ENCODE data around the gene FGF22. TPM values are rescaled to one million over a fixed set of nuclear protein-coding genes. Genes with fewer than 3 reads are reported as not detected.

FGF22 gene
- total and polyA plus RNA-seq, 2 of the 4 experiments (the other 2 are of a cell fraction), result 0.14 TPM; not detected in 1

DNA sequence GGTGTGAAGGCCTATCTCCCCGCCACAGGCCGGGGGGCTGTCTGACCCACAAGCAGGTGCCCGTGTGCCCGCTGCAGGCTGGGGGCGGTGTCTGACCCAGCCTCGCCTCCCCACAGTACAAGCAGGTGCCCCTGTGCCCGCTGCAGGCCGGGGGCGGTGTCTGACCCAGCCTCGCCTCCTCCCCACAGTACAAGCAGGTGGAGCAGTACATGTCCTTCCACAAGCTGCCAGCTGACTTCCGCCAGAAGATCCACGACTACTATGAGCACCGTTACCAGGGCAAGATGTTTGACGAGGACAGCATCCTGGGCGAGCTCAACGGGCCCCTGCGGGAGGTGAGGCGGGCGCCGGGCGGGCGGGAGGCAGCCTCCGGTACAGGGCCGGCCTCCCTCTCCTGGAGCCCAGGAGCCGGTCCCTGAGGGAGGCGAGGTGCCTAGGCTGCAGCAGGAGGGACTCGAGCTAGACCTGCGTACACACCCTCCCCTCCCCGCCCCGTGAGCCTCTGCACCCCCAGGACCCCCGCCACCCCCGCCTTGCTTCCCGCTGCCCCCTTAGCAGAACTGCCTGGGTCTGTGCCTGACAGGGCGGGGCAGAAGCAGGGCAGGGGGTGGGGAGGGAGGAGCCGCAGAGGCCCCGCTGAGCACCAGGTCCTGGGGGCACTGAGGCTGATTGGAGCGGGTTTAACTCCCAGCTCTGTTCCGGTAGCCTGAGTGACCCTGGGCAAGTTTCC is 29.4 kb upstream of the FGF22 start:
- WGBS, 2 experiments (ENCODE audit: extremely low coverage in 2 of 2, insufficient read length in 1 of 2), result 84% methylated on average over 6 of the region's 38 CpGs; no CpG with 5 or more reads in 1 of the 2 experiments
- Histone ChIP-seq H2AK9ac (replicated peaks; ENCODE audit: low read depth, low read length, poor library complexity) (no peak overlapping the region), H3K9ac (ENCODE audit: low read depth, low read length) (no peak overlapping the region), H3K4me3 (ENCODE audit: insufficient read depth, low read depth, low read length) (no peak overlapping the region), H3K27ac (ENCODE audit: insufficient read depth, low read length) (no peak overlapping the region; the same call in 1 of the 2 replicates), H2BK120ac (ENCODE audit: low read depth, low read length) (peak overlapping the region; percentile 7), H3K23ac (ENCODE audit: low read depth, low read length) (no peak overlapping the region), H3K27me3 (ENCODE audit: control insufficient read depth, insufficient read depth, low read length) (no peaks in the 10 kb centered on the region; the same call in 1 of the 2 replicates), H3K4me1 (ENCODE audit: control insufficient read depth, insufficient read depth, low read length) (peaks cover 10% of the 10 kb centered on the region), H3K56ac (ENCODE audit: extremely low read depth, insufficient read depth, low read length) (no peak overlapping the region), H2AK5ac (ENCODE audit: low read depth, low read length) (peak overlapping the region; percentile 63; the same call in 1 of the 2 replicates), H2BK5ac (ENCODE audit: low read depth, low read length, poor library complexity, severe bottlenecking) (peak overlapping the region; percentile 15), H3K9me1 (ENCODE audit: insufficient read depth, low read length) (peaks cover 7% of the 10 kb centered on the region), H3K4me2 (ENCODE audit: low read depth, low read length) (no peak overlapping the region), H4K20me1 (ENCODE audit: insufficient read depth, low read length) (peaks cover 12% of the 10 kb centered on the region), H3K4ac (ENCODE audit: low read depth, low read length) (peak overlapping the region; percentile 92; the same call in 1 of the 2 replicates), H4K8ac (ENCODE audit: low read depth in 2 of 2, low read length in 2 of 2) (peak overlapping the region; percentile 48 to 53; a peak in 2 of 4 replicates), H3K79me1 (ENCODE audit: low read depth in 1 of 2, low read length in 2 of 2) (no peaks in the 10 kb centered on the region), H4K5ac (ENCODE audit: low read depth, low read length) (no peak overlapping the region), H3K9me3 (ENCODE audit: control insufficient read depth, insufficient read depth, low read length) (no peaks in the 10 kb centered on the region), H2BK20ac (ENCODE audit: low read depth, low read length) (no peak overlapping the region), H2AFZ (replicated peaks; ENCODE audit: low read length, poor library complexity) (peak overlapping the region; percentile 84), H3K18ac (ENCODE audit: low read depth, low read length) (no peak overlapping the region), H4K91ac (ENCODE audit: insufficient read depth, low read depth, low read length) (no peak overlapping the region; the same call in 1 of the 2 replicates), H3K14ac (replicated peaks; ENCODE audit: low read depth, low read length) (no peak overlapping the region), H3K36me3 (ENCODE audit: control insufficient read depth, insufficient read depth, low read length) (no peaks in the 10 kb centered on the region), H2BK15ac (ENCODE audit: low read depth, low read length) (no peak overlapping the region)
- in situ Hi-C loops (cut with MboI; ENCODE audit: low sequenced_read_pairs) (no loop called here), dilution Hi-C loops (cut with HindIII; ENCODE audit: low sequenced_read_pairs, unreplicated experiment) (no loop called here), intact Hi-C loops (cut with micrococcal nuclease) (loop anchor here (2.0 kb wide), 1 partner anchor 23 kb away; the partner anchor contains the start of gene POLRMT)
- ChIA-PET CTCF (no interaction called here), POLR2A (ENCODE audit: unreplicated experiment) (no interaction called here)
- BruUV-seq (replicated peaks), result no TSS peak
- TF ChIP-seq CHD1 (IDR thresholded peaks at IDR 0.05; ENCODE audit: low read depth, low read length), result no peak
- no peak for TF ChIP-seq RAD21 (IDR thresholded peaks at IDR 0.05; ENCODE audit: low read length)
- TF ChIP-seq SMC3 (IDR thresholded peaks at IDR 0.05; ENCODE audit: low read depth, low read length), result no peak
- TF ChIP-seq MAFK (IDR thresholded peaks at IDR 0.05; ENCODE audit: low read depth, low read length), result no peak
- TF ChIP-seq MAZ (IDR thresholded peaks at IDR 0.05; ENCODE audit: borderline replicate concordance, low read depth, low read length), result no peak
- no peak for TF ChIP-seq NFE2L2 (IDR thresholded peaks at IDR 0.05; ENCODE audit: low read depth, low read length)
- no peak for TF ChIP-seq FOS (IDR thresholded peaks at IDR 0.05; ENCODE audit: low read depth, low read length)
- no peak for TF ChIP-seq USF2 (IDR thresholded peaks at IDR 0.05; ENCODE audit: low read depth, low read length)
- no peak for TF ChIP-seq RFX5 (IDR thresholded peaks at IDR 0.05; ENCODE audit: low read depth, low read length)
- TF ChIP-seq, protein P1, sequence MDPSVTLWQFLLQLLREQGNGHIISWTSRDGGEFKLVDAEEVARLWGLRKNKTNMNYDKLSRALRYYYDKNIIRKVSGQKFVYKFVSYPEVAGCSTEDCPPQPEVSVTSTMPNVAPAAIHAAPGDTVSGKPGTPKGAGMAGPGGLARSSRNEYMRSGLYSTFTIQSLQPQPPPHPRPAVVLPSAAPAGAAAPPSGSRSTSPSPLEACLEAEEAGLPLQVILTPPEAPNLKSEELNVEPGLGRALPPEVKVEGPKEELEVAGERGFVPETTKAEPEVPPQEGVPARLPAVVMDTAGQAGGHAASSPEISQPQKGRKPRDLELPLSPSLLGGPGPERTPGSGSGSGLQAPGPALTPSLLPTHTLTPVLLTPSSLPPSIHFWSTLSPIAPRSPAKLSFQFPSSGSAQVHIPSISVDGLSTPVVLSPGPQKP (IDR thresholded peaks at IDR 0.05; ENCODE audit: borderline replicate concordance, low read depth, low read length), result no peak
- TF ChIP-seq CEBPB (IDR thresholded peaks at IDR 0.05; ENCODE audit: low read depth, low read length), result no peak
- DNase-seq (no peak), ATAC-seq (ENCODE audit: low read depth) (no peak)

Measured in IMR-90 (cell line).